ENCODE data around the gene PLPPR3.
A peak's percentile ranks its signal among the peaks of the same experiment; 100 is the strongest.

Gene PLPPR3

DNA sequence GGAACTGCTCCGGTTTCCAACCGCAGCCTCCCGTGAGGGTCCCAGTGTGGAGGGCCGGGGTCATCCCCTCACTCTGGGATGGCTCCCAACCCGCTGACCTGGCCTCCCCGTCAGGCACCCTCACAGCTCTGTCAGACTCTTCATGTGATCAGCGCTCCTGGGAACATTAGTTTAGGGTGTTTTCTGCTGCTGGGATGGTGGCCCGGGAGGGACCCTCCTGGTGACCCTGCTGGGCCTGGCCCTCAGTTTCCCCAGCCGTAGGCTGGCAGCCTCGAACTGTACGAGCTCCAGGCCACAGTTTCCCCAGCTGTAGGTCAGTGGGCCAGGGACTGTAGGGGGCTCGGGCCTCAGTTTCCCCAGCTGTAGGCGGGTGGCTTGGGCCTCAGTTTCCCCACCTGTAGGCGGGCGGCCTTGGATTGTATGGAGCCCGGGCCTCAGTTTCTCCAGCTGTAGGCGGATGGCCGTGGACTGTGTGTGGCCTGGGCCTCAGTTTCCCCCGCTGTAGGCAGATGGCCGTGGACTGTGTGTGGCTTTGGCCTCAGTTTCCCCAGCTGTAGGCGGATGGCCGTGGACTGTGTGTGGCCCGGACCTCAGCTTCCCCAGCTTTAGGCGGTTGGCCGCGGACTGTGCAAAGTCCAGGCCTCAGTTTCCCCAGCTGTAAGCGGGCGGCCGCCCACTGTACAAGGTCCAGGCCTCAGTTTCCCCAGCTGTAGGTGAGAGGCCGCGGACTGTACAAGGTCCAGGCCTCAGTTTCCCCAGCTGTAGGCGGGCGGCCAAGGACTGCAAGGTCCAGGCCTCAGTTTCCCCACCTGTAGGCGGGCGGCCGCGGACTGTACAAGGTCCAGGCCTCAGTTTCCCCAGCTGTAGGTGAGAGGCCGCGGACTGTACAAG is 25.8 kb downstream of the PLPPR3 start:
- DNase-seq (ENCODE audit: low read depth), result no peak

- DNase-seq (ENCODE audit: low read depth), result no peak
These were observed 26.6 kb downstream of the PLPPR3 start for GRCh38 chr19:795073-795611.

DNA sequence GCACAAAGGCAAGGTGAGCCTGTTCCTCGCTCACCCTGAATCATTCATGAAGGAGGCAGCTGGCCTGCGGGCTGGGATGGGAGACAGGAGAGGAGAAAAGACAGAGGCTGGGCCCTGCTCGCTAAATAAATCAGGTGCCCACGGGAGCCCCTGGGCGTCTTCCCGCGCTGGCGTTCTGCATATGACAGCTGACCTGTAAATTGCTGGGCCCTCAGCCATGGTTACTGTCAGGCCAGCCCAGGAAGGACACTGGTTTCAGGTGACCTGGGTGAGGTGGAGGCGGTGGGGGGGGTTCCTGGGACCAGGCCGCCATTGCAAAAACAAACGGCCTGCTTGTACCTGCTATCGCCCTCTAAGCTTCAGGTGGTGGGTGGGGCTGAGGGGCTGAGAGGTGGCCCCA is 27.9 kb downstream of the PLPPR3 start:
- no peak for DNase-seq (ENCODE audit: low read depth)

DNA sequence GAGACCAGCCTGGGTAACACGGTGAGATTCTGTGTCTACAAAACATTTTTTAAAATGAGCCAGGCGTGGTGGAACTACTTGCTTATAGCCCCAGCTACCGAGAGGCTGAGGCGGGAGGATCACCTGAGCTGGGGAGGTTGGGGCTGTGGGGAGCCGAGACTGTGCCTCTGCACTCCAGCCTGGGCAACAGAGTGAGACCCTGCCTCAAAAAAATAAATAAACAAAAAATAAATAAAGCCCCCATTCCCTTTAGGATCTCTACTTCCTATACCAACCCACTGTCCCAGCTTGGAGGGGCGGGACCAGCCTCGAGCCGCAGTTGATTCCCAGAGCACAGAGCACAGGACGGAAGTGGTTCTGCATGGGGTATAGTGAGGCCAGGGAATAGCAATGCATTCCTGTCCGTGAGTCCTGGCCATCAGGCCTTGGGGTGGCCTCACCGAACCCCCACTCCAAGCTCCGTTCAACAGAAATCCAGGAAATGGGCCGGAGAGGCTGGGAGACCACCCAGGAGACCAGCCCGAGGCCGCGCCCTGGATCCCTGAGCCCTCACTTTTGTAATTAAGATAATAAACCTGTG is 29.4 kb downstream of the PLPPR3 start:
- DNase-seq (ENCODE audit: low read depth), result peak; percentile 64

DNA sequence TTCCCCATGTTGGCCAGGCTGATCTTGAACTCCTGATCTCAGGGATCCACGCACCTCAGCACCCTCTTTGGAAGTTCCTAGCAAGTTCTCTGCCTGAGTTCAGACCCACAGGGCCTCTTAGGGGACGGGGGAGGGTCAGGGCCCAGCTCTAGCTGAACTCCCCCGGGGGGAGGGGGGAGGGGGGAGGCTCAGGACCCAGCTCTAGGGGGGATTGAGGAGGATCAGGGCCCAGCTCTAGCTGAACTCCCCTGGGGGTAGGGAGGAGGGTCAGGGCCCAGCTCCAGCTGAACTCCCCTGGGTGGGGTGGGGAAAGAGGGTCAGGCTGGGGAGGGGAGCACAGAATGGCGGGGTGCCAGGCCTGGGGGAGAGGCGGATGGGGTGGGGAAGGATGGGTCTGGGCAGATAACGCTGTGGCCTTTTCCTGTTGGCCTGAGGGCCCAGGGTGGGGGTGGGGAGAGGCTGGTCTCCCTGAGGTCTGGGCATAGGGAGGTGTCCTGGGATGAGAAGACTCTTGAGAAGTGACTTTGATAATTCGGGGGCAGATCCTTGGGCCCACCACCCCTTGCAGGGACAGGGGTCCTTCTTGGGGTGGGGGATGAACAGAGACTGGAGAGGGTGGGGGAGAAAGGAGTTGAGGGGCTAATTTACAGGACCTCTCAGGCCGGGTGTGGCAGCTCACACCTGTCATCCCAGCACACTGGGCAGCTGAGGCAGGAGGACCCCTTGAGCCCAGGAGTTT is 30.0 kb downstream of the PLPPR3 start:
- DNase-seq (ENCODE audit: low read depth), result peak; percentile 95

DNA sequence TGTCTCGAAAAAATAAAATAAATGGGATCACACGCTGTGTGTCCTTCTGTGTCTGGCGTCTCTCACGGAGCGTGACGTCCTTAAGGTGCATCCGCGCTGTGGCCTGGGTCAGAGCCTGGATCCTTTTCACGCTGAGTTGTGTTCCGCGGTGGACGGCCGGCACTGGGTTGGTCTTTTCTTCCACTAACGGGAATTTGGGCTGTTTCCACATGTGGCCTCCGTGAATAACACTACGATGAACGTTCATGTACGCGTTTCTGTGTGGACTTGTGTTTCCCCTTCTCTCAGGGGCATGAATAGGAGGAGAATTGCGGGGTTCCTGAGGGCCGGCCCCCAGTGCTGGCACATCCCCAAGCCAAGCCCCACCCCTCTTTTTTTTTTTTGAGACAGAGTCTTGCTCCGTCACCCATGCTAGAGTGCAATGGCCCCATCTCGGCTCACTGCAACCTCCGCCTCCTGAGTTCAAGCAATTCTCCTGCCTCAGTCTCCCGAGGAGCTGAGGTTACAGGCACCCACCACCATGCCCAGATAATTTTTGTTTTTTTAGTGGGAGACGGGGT is 30.7 kb downstream of the PLPPR3 start:
- DNase-seq (ENCODE audit: low read depth), result no peak

GRCh38 chr19:789701-790060 is 32.1 kb downstream of the PLPPR3 start:
- no peak for DNase-seq (ENCODE audit: low read depth)

GRCh38 chr19:788983-789700 is 32.6 kb downstream of the PLPPR3 start:
- peak; percentile 70 for DNase-seq (ENCODE audit: low read depth)

DNA sequence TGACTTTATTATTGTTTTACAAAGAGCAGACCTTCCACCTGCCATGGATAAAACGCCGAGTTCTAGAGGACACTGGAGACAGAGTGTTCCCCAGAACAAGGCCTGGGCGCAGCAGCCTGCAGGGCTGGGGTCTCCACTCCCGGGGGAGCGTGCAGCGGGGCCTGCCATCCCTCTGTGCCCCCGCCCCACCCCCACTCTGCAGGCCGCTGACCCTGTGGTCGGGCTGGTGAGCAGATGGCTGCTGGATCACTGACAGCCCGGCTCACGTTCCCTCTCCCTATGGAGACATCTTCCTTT is 33.1 kb downstream of the PLPPR3 start:
- no peak for DNase-seq (ENCODE audit: low read depth)

DNA sequence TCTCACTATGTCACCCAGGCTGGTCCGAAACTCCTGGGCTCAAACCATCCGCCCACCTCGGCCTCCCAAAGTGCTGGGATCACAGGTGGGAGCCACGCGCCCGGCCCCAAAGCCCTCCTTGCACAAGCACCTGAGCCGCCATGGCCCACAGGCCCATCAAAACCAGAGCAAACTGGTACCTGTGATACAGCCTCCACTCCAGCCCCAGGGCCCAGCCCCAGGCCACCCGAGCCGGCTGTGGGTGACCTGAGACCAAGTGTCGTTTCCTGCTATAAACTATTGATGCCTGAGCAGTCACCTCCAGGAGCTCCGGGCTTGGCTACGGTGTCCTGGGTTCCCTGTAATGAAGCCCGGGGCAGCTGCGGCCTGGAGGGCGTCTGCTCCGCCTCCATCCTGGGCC is 34.2 kb downstream of the PLPPR3 start:
- no peak for DNase-seq (ENCODE audit: low read depth)

DNA sequence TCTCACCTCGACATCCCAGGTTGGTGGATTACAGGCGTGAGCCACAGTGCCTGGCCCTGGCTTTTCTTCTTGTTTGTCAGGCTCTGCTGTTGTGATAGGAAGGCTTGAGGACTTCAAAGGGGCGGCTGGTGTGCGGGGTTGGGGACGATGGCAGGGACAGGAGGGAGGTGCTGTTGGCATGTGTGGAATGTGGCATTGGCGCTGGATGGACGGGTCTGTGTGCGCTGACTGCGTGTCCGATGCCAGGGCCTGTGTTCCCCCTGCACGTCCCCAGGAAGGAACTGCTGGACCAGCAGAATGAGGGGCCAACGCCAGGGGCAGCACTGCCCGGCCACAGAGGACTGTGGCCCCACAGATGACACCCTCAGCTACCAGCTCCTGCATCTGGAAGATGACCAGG is 37.2 kb downstream of the PLPPR3 start:
- DNase-seq (ENCODE audit: low read depth), result no peak

DNA sequence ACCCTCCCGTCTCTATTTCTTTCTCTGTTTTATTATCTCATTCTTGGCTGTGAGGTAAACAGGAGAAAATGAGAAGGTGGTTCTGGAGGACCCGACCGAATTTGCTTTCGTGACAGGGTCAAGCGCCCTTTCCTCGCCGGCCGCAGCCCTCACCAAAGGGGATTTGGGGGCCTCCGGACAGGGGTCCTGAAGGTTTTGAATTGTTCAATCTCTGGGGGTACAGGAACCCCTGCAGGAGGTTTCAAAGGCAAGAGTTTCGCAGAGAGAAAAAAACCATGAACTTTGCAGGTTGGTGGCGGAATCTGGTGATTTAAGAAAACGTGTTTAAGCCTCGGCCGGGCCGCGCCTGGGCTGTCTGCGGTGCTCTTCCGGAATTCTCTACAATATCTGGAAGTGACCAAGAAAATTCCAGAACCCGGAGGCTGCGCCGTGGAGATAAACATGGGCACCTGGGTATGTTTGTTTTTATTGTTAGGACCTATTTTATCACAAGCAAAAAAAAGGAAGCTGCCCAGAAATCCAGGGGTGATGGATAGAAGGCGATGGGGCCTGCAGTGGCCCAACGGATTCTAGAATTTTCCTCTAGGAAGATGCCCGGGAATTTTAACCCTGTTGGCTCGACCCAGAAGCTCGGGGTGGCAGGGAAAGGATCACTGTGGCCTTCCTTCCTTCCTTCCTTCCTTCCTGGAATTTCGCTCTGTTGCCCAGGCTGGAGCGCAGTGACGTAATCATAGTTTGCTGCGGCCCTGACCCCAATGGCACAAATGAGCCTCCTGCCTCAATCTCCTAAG is 38.7 kb downstream of the PLPPR3 start:
- no peak for DNase-seq (ENCODE audit: low read depth)

DNA sequence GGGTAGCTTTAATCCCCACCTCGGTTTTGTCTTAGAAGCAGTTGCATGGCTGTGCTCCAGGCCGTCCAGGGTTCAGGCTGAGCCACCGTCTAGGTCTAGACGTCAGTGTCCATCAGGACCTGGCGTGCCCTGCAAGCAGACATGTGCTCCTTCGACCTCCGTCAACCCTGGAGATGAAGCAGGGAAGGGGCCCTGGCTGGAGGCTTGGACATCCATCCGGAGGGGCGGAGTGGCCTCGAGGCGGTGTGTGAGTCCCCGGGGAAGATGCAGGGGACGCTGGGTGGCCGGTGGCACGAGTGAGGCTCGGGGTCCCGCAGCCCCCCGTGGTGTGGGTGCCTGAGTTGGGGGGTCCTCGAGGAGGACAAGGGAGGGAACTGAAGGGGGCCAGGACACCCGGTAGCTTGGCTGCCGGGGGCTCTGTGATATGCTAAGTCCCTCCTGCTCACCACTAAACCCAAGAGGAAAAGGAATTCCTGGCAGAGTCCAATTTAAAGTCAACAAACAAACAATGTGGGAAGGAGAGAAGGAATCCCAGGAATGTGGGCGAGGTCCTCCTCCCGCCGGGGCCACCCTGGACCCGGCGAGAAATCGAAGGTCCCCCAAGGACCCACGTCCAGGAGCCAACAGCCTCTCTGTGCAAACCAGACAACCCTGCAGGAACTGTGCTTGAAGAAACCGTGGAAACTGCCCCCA is 39.4 kb downstream of the PLPPR3 start:
- DNase-seq (ENCODE audit: low read depth), result no peak

- no peak for DNase-seq (ENCODE audit: low read depth)
These were observed 40.0 kb downstream of the PLPPR3 start for GRCh38 chr19:781800-782184.

GRCh38 chr19:780935-781334 is 40.8 kb downstream of the PLPPR3 start:
- no peak for DNase-seq (ENCODE audit: low read depth)

DNA sequence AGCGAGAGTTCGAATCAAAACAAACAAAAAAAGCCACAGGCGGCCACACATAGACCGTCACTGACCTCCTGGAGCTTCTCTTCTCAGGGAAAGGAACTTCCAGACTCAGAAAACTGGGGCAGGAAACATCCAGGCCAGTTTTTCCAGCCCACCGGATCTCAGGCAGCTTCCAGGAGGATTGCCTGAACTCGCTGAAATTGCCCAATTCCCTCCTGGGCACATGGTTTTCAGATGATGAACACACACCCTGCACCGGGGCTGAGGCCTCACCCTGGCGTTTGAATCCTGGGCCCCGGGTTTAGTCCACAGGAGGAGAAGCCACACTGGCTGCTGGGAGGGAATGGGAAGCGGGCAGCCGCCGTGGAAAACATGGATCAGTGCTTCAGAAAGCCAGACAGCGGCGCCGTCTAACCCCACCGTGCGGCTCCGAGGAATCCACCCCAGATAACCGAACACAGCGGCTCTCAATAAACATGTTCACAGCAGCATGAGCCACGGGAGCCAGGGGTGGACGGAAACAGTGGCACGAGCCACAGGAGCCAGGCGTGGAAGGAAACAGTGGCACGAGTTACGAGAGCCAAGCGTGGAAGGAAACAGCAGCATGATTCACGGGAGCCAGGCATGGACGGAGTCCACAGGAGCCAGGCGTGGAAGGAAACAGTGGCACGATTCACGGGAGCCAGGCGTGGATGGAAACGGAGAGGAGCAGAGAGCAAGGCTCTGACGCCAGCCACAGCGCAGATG is 42.7 kb downstream of the PLPPR3 start:
- DNase-seq (ENCODE audit: low read depth), result no peak

GRCh38 chr19:776549-776948 is 45.2 kb downstream of the PLPPR3 start:
- DNase-seq (ENCODE audit: low read depth), result no peak

DNA sequence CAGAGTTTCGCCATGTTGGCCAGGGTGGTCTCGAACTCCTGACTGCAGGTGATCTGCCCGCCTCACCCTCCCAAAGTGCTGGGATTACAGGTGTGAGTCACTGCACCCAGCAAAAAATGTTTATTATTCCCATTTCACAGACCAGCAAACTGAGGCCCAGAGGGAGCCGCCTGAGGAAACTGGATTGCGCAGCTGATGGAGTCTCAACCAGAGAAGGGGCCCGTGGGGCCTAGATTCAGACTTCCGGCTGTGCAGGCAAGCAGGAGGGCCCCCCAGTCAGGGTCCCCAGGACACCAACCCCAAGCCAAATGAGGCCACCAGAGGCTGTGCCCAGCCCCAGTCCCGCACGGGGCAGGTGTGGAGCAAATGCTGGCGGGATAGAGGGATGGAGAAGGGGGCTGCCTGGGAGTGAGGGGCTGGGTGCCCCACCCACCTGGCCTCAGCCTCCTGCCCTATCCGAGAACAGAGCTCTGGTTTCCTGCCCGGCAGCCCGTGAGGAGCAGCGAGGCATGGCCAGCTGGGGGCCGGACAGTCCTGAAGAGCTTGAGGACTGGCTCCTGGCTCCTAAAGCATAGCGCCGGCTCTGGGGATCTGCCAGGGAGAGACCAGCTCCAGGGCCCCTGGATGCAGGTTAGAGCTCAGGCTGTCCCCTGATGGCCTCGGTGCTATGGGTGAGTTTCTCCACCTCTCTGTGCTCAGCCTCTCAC is 48.9 kb downstream of the PLPPR3 start:
- DNase-seq (ENCODE audit: low read depth), result no peak

DNA sequence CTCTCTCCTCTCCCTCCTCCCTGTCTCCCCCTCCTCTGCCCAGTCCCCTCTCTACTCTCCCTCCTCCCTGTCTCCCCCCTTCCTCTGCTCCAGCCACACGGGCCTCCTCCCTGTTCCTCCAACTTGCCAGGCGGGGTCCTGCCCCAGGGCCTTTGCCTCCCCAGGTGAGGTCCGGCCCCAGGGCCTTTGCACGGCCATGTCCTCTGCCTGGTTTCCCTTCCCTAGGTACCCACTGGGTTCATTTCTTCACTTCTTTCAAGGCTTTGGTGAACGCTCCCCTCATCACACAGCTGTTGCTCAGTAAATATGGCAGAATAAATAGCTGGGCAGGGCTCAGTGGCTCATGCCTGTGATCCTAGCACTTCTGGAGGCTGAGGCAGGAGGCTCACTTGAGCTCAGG is 49.7 kb downstream of the PLPPR3 start:
- no peak for DNase-seq (ENCODE audit: low read depth)
